GM10266 (cell line): ENCODE data around the gene NACAD.

Experiments used
- DNase-seq: peaks from one replicate; pipeline ENCODE4 v3.0.0; 2012; ENCODE audit errors: extremely low spot score
- CTCF ChIP-seq: IDR thresholded peaks from 2 replicates; pipeline ENCODE4 v1.5.1; 2012; ENCODE audit warnings: mild to moderate bottlenecking, low read depth; ENCODE audit not compliant: control insufficient read depth, insufficient read depth; ENCODE audit errors: missing control alignments

NACAD gene

GRCh38 chr7:45088146-45088701 lies 545 bp downstream of the NACAD start:
- no peak for DNase-seq
- TF ChIP-seq CTCF = no peak

- no peak for DNase-seq
- no peak for TF ChIP-seq CTCF
Observed at GRCh38 chr7:45087301-45088145, 1.2 kb downstream of the NACAD start.

- DNase-seq = no peak
- no peak for TF ChIP-seq CTCF
Observed at GRCh38 chr7:45086331-45087065, 2.3 kb downstream of the NACAD start.

- DNase-seq = no peak
- TF ChIP-seq CTCF = no peak
Observed at GRCh38 chr7:45085619-45086200, 3.1 kb downstream of the NACAD start.

- no peak for TF ChIP-seq CTCF
- no peak for DNase-seq
Observed at GRCh38 chr7:45084901-45085618, 3.7 kb downstream of the NACAD start.

GRCh38 chr7:45084336-45084735 lies 4.4 kb downstream of the NACAD start:
- TF ChIP-seq CTCF = no peak
- DNase-seq = no peak
